GM19035 (cell line): ENCODE results near the gene TNIP3.

ENCODE experiments used
- ATAC-seq: cut with Tn5 transposase; IDR thresholded peaks from one replicate; pipeline ENCODE4 v1.9.1; 2021; ENCODE audit not compliant: unreplicated experiment

TNIP3 gene

GRCh38 chr4:121093261-121093660 lies 70.9 kb downstream of the TNIP3 start:
- ATAC-seq, result no peak

DNA sequence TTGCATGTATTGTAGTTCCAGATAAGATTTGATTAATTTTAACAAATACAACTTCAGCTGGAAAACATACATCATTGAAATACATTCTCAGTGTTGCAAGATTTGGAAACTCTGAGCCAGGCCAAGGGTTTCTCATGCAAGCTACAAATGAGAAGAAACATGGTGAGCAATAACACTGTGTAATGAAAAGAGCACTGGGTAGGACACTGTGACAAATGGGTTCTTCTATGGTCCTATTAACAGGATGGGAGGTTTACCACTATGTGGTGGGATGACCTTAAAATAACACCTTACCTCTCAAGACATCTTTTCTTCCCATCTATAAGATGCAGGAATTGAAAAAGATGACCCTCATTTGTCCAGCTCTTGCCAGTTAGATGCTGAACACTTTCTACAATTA lies 72.2 kb downstream of the TNIP3 start:
- no peak for ATAC-seq

- no peak for ATAC-seq
These were observed 75.3 kb downstream of the TNIP3 start for GRCh38 chr4:121088867-121089266.
